HEK293 (cell line): Measurements from ENCODE around the gene PBX2.

Experiments
- KLF16 ChIP-seq: fragments of 450-650 bp; formaldehyde crosslinking; IDR thresholded peaks from 2 replicates; pipeline ENCODE4 v1.5.1; 2017; ENCODE audit warnings: missing biosample characterization, missing genetic modification characterization
- MYNN ChIP-seq: fragments of 450-650 bp; formaldehyde crosslinking; IDR thresholded peaks from 2 replicates; pipeline ENCODE4 v1.5.1; 2016; ENCODE audit warnings: missing biosample characterization, missing genetic modification characterization, borderline replicate concordance
- SETDB1 ChIP-seq: IDR thresholded peaks from one replicate; pipeline ENCODE4 v1.6.1; 2017; ENCODE audit warnings: mild to moderate bottlenecking, low read length, moderate library complexity, mixed read lengths; ENCODE audit not compliant: insufficient read length
- ZNF155 ChIP-seq: fragments of 450-650 bp; formaldehyde crosslinking; IDR thresholded peaks from 2 replicates; pipeline ENCODE4 v1.5.1; 2016; ENCODE audit warnings: missing biosample characterization, missing genetic modification characterization
- TF ChIP-seq, protein P1 (sequence below): fragments of 450-650 bp; formaldehyde crosslinking; IDR thresholded peaks from 2 replicates; pipeline ENCODE4 v1.5.1; 2016; ENCODE audit warnings: missing biosample characterization, missing genetic modification characterization

DNA sequence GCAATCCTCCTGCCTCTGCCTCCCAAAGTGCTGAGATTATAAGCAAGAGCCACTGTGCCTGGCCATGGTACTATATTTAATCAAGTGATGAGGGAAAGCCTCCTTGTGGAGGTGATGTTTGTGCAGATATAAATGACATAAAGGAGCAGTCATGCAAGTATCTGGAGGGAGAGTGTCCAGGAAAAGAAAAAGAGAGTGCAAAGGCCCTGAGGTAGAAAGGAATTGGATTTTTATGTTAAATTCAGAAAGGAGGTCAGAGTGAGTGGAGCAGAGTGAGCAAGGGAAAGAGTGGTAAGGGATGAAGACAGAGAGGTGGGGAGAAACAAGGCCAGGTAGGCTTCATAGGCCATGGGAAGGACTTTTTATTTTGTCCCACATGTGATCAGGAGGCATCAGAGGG, 52.5 kb downstream of the PBX2 start:
- no peak for TF ChIP-seq ZNF155
- TF ChIP-seq, protein P1, sequence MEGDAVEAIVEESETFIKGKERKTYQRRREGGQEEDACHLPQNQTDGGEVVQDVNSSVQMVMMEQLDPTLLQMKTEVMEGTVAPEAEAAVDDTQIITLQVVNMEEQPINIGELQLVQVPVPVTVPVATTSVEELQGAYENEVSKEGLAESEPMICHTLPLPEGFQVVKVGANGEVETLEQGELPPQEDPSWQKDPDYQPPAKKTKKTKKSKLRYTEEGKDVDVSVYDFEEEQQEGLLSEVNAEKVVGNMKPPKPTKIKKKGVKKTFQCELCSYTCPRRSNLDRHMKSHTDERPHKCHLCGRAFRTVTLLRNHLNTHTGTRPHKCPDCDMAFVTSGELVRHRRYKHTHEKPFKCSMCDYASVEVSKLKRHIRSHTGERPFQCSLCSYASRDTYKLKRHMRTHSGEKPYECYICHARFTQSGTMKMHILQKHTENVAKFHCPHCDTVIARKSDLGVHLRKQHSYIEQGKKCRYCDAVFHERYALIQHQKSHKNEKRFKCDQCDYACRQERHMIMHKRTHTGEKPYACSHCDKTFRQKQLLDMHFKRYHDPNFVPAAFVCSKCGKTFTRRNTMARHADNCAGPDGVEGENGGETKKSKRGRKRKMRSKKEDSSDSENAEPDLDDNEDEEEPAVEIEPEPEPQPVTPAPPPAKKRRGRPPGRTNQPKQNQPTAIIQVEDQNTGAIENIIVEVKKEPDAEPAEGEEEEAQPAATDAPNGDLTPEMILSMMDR (tag by site-specific recombination): no peak
- no peak for TF ChIP-seq MYNN (tag by site-specific recombination)
- no peak for TF ChIP-seq KLF16
- TF ChIP-seq SETDB1: no peak
